HL-60/S4 treated with phorbol 12-myristate 13-acetate at 8.2 ng/mL for 4 days and 3 days (cell line): ENCODE measurements around the gene ARL4D.

Experiments used
- in situ Hi-C: fragments of 300-500 bp; cut with MboI; formaldehyde crosslinking; loops from 2 replicates; pipeline ENCODE4 v1.15.0; 2022; ENCODE audit warnings: low sequenced_read_pairs

ARL4D gene

DNA sequence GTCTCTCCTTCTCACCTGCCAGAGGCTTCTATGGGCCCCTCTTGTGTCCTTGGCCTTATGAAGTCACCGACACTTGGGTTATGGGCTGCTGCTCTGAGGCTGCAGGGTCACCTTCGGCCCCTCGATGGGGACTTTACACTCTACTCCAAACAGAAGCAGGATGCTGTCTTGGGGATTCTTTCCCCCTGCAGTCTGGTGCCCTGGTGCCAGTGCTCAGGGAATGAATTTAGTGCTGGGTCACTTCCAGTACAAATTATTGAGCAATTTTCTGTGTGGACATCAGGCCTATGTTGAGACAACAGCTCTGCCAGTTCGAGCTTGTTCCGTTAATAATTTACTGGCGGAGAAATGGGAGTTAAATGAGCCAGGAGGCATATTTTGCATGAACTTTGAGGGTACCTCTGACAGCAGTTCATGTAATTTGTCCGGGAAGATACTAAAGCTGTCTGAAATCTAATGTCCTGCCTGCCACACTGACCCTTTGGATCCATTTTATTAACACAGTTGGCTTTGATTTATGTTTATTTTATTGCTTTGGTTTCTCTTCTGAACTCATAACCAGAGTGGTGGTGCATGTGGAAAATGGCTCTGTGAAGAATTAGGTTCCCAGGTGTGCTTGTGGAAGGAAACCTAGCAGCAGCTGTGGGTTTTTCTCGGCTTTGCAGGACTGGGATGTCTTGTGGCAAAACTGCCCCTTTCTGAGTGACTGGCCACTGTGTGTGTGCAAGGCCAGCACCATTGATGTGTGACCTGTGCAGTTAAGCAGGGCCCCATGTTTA, 50.9 kb downstream of the ARL4D start:
- in situ Hi-C loops = no loop called here
